Lower leg skin (tissue), 3 donors: Measurements from ENCODE around the gene TBPL1.

ENCODE experiments used
- POLR2A ChIP-seq, 2 donors: fragments of 450-650 bp; IDR thresholded peaks; one replicate each; pipeline ENCODE4 v1.6.1; 2016 to 2017; ENCODE audit warnings: antibody characterized with exemption in 2 of 2, mild to moderate bottlenecking in 1 of 2, moderate library complexity in 1 of 2
- TF ChIP-seq, protein P1 (sequence below), 3 donors: fragments of 450-650 bp; IDR thresholded peaks; one replicate each; pipeline ENCODE4 v1.5.1; 2016; ENCODE audit warnings: antibody characterized with exemption in 3 of 3, mild to moderate bottlenecking in 3 of 3, moderate library complexity in 2 of 3

DNA sequence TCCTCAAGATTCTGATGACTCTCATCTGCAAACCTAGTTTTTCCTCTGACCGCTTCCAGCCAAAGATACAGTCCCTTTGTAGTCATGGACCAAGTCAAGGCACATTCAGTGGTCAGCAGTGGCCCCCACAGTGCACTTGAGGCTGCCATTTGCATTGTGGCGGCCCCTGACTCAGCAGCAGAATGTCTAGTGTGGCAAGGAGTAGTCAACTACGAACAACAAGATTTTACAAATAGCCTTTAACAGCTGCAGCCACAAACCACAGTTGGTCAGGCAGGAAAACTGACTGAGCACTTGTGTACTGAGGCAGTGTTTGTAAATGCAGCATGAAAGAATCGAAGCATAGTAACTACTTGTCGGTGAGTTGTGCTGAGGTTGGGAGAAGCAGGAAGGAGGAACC, 49.8 kb downstream of the TBPL1 start:
- TF ChIP-seq, protein P1, sequence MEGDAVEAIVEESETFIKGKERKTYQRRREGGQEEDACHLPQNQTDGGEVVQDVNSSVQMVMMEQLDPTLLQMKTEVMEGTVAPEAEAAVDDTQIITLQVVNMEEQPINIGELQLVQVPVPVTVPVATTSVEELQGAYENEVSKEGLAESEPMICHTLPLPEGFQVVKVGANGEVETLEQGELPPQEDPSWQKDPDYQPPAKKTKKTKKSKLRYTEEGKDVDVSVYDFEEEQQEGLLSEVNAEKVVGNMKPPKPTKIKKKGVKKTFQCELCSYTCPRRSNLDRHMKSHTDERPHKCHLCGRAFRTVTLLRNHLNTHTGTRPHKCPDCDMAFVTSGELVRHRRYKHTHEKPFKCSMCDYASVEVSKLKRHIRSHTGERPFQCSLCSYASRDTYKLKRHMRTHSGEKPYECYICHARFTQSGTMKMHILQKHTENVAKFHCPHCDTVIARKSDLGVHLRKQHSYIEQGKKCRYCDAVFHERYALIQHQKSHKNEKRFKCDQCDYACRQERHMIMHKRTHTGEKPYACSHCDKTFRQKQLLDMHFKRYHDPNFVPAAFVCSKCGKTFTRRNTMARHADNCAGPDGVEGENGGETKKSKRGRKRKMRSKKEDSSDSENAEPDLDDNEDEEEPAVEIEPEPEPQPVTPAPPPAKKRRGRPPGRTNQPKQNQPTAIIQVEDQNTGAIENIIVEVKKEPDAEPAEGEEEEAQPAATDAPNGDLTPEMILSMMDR (IDR thresholded peaks at IDR 0.05) = no peak
- TF ChIP-seq POLR2A (IDR thresholded peaks at IDR 0.05) = no peak
